Kidney epithelial cell (primary cell): ENCODE data around the gene TMEM9. TPM values are rescaled to one million over a fixed set of nuclear protein-coding genes. Genes with fewer than 3 reads are reported as not detected.

Experiments
- DNase-seq: peaks from one replicate; pipeline ENCODE4 v3.0.0-alpha.2; 2010; ENCODE audit warnings: low read depth
- H3K27me3 ChIP-seq: 2 replicates; pipeline ENCODE4 v1.6.0; 2011; ENCODE audit warnings: low read length; ENCODE audit not compliant: control insufficient read depth, insufficient read depth
- H3K36me3 ChIP-seq: 2 replicates; pipeline ENCODE4 v1.5.1; 2011; ENCODE audit warnings: low read length; ENCODE audit not compliant: control insufficient read depth, insufficient read depth
- H3K4me3 ChIP-seq: 2 replicates; pipeline ENCODE4 v1.5.1; 2011; ENCODE audit warnings: low read depth, mild to moderate bottlenecking, control low read depth, low read length
- total RNA-seq: library from RNA; depleted of rRNA; stranded (reverse); fragments of >200 nt; gene quantifications from 2 replicates; pipeline ENCODE4 v1.2.3, GENCODE V29; 2015
- TF ChIP-seq, protein P1 (sequence below): IDR thresholded peaks from 2 replicates; pipeline ENCODE4 v1.5.1; 2011; ENCODE audit warnings: mild to moderate bottlenecking, moderate library complexity, low read length, control low read depth, inconsistent platforms; ENCODE audit not compliant: insufficient read depth, poor library complexity, severe bottlenecking

TMEM9 gene
- total RNA-seq, 1 donor from 2014 or later: 103 TPM

DNA sequence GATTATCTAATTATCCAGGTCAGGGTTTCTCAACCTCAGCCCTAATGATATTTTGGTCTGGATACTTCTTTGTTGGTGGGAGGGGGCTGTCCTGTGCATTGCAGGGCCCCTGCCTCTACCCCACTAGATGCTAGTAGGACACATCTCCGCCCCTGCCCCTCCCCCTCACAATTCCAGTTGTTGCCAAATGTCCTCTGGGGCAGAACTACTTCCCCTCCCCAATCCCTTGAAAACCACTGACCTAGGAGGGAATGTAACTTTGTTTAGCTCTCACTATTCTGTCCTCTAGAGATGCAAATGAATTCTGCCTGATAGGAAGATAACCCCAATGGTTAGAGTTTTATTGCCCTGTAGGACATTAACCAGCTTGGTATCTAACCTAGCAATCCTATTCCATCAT lies 50.1 kb downstream of the TMEM9 start:
- Histone ChIP-seq H3K36me3 (no peaks in the 10 kb centered on the region), H3K4me3 (no peak overlapping the region), H3K27me3 (peaks cover 4% of the 10 kb centered on the region)
- DNase-seq: no peak
- TF ChIP-seq, protein P1, sequence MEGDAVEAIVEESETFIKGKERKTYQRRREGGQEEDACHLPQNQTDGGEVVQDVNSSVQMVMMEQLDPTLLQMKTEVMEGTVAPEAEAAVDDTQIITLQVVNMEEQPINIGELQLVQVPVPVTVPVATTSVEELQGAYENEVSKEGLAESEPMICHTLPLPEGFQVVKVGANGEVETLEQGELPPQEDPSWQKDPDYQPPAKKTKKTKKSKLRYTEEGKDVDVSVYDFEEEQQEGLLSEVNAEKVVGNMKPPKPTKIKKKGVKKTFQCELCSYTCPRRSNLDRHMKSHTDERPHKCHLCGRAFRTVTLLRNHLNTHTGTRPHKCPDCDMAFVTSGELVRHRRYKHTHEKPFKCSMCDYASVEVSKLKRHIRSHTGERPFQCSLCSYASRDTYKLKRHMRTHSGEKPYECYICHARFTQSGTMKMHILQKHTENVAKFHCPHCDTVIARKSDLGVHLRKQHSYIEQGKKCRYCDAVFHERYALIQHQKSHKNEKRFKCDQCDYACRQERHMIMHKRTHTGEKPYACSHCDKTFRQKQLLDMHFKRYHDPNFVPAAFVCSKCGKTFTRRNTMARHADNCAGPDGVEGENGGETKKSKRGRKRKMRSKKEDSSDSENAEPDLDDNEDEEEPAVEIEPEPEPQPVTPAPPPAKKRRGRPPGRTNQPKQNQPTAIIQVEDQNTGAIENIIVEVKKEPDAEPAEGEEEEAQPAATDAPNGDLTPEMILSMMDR: no peak

DNA sequence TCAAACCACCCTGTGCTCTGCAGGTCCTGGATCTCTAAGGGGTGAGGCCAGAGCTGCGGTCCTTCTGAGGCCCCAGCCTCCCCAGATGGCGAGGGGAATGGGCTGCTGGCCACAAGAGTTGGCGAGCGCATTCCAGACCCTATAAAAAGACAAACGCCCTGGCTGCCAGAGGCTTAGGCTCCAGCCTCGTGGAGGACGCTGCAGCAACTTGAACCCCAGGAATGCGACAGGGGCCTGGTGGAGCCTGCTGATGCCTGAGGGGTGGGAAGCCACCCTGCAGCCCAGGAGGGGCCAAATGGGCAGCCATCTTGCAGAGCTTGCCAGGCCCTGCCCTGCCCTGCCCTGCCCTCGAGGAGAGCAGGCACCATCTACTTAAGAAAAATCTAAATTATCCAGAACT lies 50.6 kb downstream of the TMEM9 start:
- Histone ChIP-seq H3K4me3 (no peak overlapping the region), H3K36me3 (no peaks in the 10 kb centered on the region), H3K27me3 (peaks cover 4% of the 10 kb centered on the region)
- TF ChIP-seq, protein P1: no peak
- no peak for DNase-seq

DNA sequence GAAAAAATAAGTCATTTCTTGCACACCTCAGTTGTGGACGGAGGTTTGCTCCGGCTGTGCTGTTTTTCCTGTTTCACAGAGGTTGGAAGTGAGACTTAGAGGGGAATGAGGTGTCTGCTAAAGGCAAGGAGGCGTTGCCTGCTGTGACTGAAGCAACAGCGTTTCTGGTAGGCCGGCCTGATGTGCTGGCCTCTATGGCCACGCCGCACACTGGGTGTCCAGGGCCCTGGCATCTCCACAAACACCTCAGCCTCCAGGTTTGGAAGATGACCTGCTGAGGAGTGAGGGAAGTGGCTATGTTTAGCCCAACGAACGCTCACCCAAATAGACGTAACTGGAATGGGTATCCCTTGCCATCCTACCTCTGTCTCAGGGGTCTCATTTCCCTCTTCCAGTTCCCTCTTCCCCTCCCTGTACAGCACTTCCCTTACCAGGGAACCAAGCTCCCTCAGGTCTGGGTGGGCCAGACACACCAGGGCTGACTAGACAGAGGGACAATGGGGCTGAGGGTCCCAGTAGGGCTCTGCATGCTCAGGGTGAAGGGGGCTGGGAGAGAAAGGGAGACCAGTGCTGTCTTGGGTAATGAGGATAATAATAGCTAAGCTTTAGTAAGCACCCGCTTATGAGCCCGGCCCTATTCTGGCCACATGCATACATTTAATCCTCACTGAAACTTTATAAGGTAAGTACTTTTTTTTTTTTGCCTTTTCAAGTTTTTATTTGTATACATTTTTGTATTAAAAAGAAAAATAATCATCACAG lies 53.9 kb downstream of the TMEM9 start:
- Histone ChIP-seq H3K4me3 (no peak overlapping the region), H3K36me3 (no peaks in the 10 kb centered on the region), H3K27me3 (peaks cover 12% of the 10 kb centered on the region)
- no peak for DNase-seq
- TF ChIP-seq, protein P1: no peak

DNA sequence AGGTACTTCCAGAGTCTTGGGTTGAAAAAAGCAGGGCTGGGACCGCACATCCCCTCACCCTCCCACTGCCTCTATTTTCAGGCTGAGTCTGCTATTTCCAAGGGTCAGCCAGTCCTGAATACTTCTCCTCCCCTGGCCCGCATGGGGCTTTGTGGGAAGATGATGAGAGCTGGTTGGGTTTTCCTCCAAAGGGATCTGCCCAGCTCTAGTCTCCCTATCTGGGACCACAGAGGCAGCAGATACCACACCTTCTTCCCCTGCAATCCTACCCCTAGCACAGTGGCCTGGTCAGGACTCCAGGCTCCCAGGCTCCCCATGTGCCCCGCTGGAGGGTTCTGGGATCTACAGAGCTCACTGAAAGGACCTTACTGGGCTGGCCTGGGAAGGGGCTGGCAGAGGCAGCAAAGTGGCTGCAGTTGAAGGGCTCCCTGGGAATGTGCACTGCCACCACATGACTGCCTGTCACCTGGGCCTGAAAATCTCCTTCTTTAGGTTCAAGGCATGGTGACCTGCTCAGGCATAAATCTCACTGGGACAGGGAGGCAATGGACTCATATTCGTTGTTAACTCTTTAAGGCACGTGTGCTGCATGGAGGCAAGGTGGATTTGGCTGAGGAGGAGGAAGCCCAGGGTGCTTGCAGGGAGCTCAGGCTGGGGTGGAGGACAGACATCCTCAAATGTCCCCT lies 55.1 kb downstream of the TMEM9 start:
- peaks cover 12% of the 10 kb centered on the region for H3K27me3 ChIP-seq
- DNase-seq: no peak
- H3K36me3 ChIP-seq: no peaks in the 10 kb centered on the region
- TF ChIP-seq, protein P1: no peak
- no peak overlapping the region for H3K4me3 ChIP-seq

DNA sequence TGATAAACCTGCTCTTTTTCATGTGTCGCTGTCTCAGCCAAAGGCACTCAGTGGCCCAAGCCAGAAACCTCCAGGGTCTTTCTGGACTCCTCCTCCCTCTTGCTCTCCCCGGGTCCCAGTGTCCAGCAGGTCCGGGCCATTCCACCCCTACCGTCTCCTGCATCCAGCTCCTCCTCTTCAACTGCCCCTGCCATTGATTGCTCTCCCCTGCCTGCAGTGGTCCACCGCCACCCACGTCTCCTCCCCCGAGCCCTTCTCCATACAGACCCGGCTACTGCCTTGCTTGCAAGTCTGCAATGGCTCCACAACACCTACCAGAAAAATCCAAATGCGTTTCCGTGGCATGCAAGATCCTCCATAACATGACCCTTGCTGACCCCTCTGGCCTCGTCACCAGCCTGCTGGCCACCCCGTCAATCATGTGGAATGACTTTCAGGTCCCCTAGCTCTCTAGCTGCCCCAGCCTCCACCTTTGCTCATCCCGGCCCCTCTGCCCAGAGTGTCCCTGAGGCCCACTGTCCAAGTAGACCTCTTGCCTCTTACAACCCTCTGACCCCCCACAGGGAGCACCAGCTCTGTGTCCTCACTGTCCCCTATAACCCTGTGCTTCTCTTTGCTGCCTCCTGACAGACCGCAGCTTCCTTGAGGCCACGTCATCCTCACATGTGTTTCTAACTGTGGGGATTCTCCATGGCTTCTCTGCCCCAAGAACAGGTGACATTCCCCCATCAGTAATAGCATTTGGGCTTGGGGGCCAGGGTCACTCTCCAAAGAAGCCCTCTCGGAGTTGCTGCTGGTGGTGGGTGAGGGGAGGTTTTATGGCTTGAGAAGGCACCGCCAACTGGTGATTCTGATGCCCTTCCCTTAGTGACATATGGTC lies 57.1 kb downstream of the TMEM9 start:
- H3K36me3 ChIP-seq: no peaks in the 10 kb centered on the region
- H3K4me3 ChIP-seq: no peak overlapping the region
- DNase-seq: no peak
- peaks cover 13% of the 10 kb centered on the region for H3K27me3 ChIP-seq
- TF ChIP-seq, protein P1: no peak
